ENCODE measurements around the gene SIPA1. TPM values are rescaled to one million over a fixed set of nuclear protein-coding genes. Genes with fewer than 3 reads are reported as not detected.

SIPA1 gene
- total and polyA plus RNA-seq, 2 donors, result 16.0 to 54.0 TPM

- no peak overlapping the region for H3K4me3 ChIP-seq (ENCODE audit: low read depth, low read length)
- H3K4me1 ChIP-seq (ENCODE audit: insufficient read depth), result no peaks in the 10 kb centered on the region
- H3K36me3 ChIP-seq (ENCODE audit: insufficient read depth), result no peaks in the 10 kb centered on the region
- no peak overlapping the region for H3K27ac ChIP-seq (ENCODE audit: low read depth)
- 70% methylated on average over 12 of the region's 12 CpGs for WGBS
- DNase-seq (ENCODE audit: extremely low spot score), result no peak
Measured at GRCh38 chr11:65695459-65696241, 57.7 kb downstream of the SIPA1 start.

DNA sequence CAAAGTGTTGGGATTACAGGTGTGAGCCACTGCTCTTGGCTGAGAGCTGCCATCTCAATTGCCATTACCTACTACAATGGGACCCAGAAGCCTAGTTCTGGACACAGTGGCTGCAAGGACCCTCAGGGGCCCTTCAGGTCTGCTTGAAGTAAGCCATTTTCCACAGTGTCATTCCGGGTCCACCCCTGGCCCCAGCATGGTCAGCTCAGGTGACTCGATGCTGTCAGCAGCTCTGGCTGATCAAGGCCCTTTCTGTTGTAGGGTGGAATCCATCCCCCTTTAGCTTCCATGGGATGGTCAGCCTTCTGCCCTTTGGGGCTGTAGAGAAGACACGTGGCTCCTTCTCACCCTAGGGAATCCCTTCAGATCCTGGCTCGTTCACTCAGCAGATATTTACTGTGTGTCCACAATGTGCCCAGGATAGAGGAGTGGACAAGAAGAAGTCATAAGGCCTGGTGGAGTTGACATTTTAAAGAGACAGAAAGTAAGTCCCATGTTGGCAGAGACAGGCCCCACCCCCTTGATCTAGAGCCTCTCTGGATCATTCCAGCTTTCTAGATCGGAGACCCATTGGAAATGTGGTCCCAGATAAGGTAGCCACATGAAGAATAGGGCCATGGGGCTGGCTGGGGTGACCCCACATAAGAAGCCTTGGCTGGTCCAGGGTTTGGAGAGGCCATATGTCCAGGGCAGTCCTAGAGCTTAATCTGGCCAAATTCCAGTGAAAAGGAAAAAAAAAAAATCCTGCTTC is 59.1 kb downstream of the SIPA1 start:
- WGBS, result 83% methylated on average over 5 of the region's 5 CpGs
- Histone ChIP-seq H3K36me3 (ENCODE audit: insufficient read depth) (no peaks in the 10 kb centered on the region), H3K4me1 (ENCODE audit: insufficient read depth) (no peaks in the 10 kb centered on the region), H3K4me3 (ENCODE audit: low read depth, low read length) (no peak overlapping the region), H3K27ac (ENCODE audit: low read depth) (no peak overlapping the region)
- DNase-seq (ENCODE audit: extremely low spot score), result no peak

DNA sequence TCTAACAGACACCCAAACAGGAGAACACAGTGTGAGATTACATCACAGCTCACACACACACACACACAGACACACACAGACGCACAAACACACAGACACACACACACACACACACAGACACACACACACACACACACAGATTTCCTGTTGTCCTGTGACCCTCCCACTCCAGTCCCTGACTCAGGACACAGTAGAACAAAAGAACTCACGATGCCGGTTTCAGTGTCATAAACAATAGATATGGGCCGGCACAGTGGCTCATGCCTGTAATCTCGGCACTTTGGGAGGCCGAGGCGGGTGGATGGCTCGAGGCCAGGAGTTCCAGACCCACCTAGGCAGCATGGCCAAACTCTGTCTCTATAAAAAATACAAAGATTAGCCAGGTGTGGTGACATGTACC is 60.3 kb downstream of the SIPA1 start:
- H3K4me1 ChIP-seq (ENCODE audit: insufficient read depth), result no peaks in the 10 kb centered on the region

GRCh38 chr11:65699306-65699705 is 61.4 kb downstream of the SIPA1 start:
- 81% methylated on average over 7 of the region's 7 CpGs for WGBS
- H3K27ac ChIP-seq (ENCODE audit: low read depth), result no peak overlapping the region
- no peaks in the 10 kb centered on the region for H3K4me1 ChIP-seq (ENCODE audit: insufficient read depth)
- no peaks in the 10 kb centered on the region for H3K36me3 ChIP-seq (ENCODE audit: insufficient read depth)
- no peak overlapping the region for H3K4me3 ChIP-seq (ENCODE audit: low read depth, low read length)
- DNase-seq (ENCODE audit: extremely low spot score), result no peak

More for the DNA sequence above, 60.3 kb downstream of the SIPA1 start:
- H3K27ac ChIP-seq (ENCODE audit: low read depth), result no peak overlapping the region
- DNase-seq (ENCODE audit: extremely low spot score), result no peak
- H3K4me3 ChIP-seq (ENCODE audit: low read depth, low read length), result no peak overlapping the region
- H3K36me3 ChIP-seq (ENCODE audit: insufficient read depth), result no peaks in the 10 kb centered on the region
- WGBS, result 36% methylated on average over 8 of the region's 8 CpGs

DNA sequence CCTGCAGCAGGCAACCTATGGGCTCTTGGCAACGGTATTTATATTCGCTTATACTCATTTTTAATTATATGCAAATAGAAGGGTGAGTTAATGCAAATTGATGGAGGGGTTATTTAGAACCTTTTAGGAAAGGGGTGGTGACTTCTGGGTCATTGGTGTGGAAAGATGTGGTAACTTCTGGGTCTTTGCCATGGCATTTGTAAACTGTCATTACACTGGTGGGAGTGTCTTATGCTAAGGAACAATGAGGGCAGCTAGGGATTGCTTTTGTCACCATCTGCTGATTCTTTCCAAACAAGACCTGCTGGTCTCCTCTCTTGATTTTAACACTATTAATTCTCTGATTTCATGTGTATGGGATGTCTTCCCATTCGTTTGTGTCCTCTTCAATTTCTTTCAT is 62.5 kb downstream of the SIPA1 start:
- Histone ChIP-seq H3K36me3 (ENCODE audit: insufficient read depth) (no peaks in the 10 kb centered on the region), H3K4me1 (ENCODE audit: insufficient read depth) (no peaks in the 10 kb centered on the region), H3K4me3 (ENCODE audit: low read depth, low read length) (no peak overlapping the region), H3K27ac (ENCODE audit: low read depth) (no peak overlapping the region)
- DNase-seq (ENCODE audit: extremely low spot score), result no peak
- whole genome bisulfite sequencing, result 80% methylated on average over 3 of the region's 3 CpGs

Small RNA genes within 50 kb of the gene (small RNA-seq; reads per million reads assigned to genes)
- gene MIR4489 (not detected), gene MIR4690 (0.09 reads per million), gene RN7SL309P (not detected)

Other genes starting within 250 kb of the SIPA1 start
- 104 TPM for gene NEAT1, start 215.3 kb upstream of the SIPA1 start, total RNA-seq
- gene NEAT1, start 215.3 kb upstream of the SIPA1 start, polyA plus RNA-seq, result 450 TPM
- 27,753 TPM for gene MALAT1, start 139.1 kb upstream of the SIPA1 start, total RNA-seq
- gene MALAT1, start 139.1 kb upstream of the SIPA1 start, polyA plus RNA-seq, result 141 TPM
- 43.4 TPM for gene SCYL1, start 113.0 kb upstream of the SIPA1 start, total RNA-seq
- gene SCYL1, start 113.0 kb upstream of the SIPA1 start, polyA plus RNA-seq, result 82.0 TPM
- gene LTBP3, start 79.7 kb upstream of the SIPA1 start, total RNA-seq, result 58.5 TPM
- 145 TPM for gene LTBP3, start 79.7 kb upstream of the SIPA1 start, polyA plus RNA-seq
- 14.6 TPM for gene ZNRD2, start 67.6 kb upstream of the SIPA1 start, total RNA-seq
- 94.9 TPM for gene ZNRD2, start 67.6 kb upstream of the SIPA1 start, polyA plus RNA-seq
- 10.9 TPM for gene FAM89B, start 65.6 kb upstream of the SIPA1 start, total RNA-seq
- gene FAM89B, start 65.6 kb upstream of the SIPA1 start, polyA plus RNA-seq, result 82.7 TPM
- 45.9 TPM for gene EHBP1L1, start 62.0 kb upstream of the SIPA1 start, total RNA-seq
- 178 TPM for gene EHBP1L1, start 62.0 kb upstream of the SIPA1 start, polyA plus RNA-seq
- gene KCNK7, start 42.3 kb upstream of the SIPA1 start, total RNA-seq, result 0.63 TPM
- gene KCNK7, start 42.3 kb upstream of the SIPA1 start, polyA plus RNA-seq, result 1.2 TPM
- gene MAP3K11, start 23.9 kb upstream of the SIPA1 start, total RNA-seq, result 20.6 TPM
- gene MAP3K11, start 23.9 kb upstream of the SIPA1 start, polyA plus RNA-seq, result 39.7 TPM
- 8.3 TPM for gene PCNX3, start 22.3 kb upstream of the SIPA1 start, total RNA-seq
- gene PCNX3, start 22.3 kb upstream of the SIPA1 start, polyA plus RNA-seq, result 25.3 TPM
- 18.5 TPM for gene RELA, start 24.8 kb downstream of the SIPA1 start, total RNA-seq
- gene RELA, start 24.8 kb downstream of the SIPA1 start, polyA plus RNA-seq, result 80.8 TPM
- gene KAT5, start 74.2 kb downstream of the SIPA1 start, total RNA-seq, result 28.4 TPM
- gene KAT5, start 74.2 kb downstream of the SIPA1 start, polyA plus RNA-seq, result 95.6 TPM
- gene RNASEH2C, start 82.7 kb downstream of the SIPA1 start, total RNA-seq, result 11.9 TPM
- gene RNASEH2C, start 82.7 kb downstream of the SIPA1 start, polyA plus RNA-seq, result 102 TPM
- 3.0 TPM for gene AP5B1, start 142.9 kb downstream of the SIPA1 start, total RNA-seq
- gene AP5B1, start 142.9 kb downstream of the SIPA1 start, polyA plus RNA-seq, result 14.7 TPM
- 4.7 TPM for gene OVOL1, start 149.0 kb downstream of the SIPA1 start, total RNA-seq
- 5.1 TPM for gene OVOL1, start 149.0 kb downstream of the SIPA1 start, polyA plus RNA-seq
- gene SNX32, start 195.9 kb downstream of the SIPA1 start, total RNA-seq, result 0.85 TPM
- gene SNX32, start 195.9 kb downstream of the SIPA1 start, polyA plus RNA-seq, result 2.0 TPM
- gene CFL1, start 220.1 kb downstream of the SIPA1 start, total RNA-seq, result 231 TPM
- gene CFL1, start 220.1 kb downstream of the SIPA1 start, polyA plus RNA-seq, result 728 TPM
- gene MUS81, start 222.3 kb downstream of the SIPA1 start, total RNA-seq, result 38.2 TPM
- gene MUS81, start 222.3 kb downstream of the SIPA1 start, polyA plus RNA-seq, result 65.4 TPM
- gene EFEMP2, start 234.7 kb downstream of the SIPA1 start, total RNA-seq, result 43.3 TPM
- 120 TPM for gene EFEMP2, start 234.7 kb downstream of the SIPA1 start, polyA plus RNA-seq
- gene CTSW, start 241.7 kb downstream of the SIPA1 start, total RNA-seq, result 2.7 TPM
- gene CTSW, start 241.7 kb downstream of the SIPA1 start, polyA plus RNA-seq, result 0.98 TPM

All from urinary bladder (tissue), 4 donors.